B cell (primary cell): ENCODE results near the gene SERPINB6. TPM values are rescaled to one million over a fixed set of nuclear protein-coding genes. Genes with fewer than 3 reads are reported as not detected.

Experiments
- ATAC-seq: fragments of 200-7000 bp; cut with Tn5 transposase; one replicate; pipeline ENCODE4 v1.10.0; 2021; ENCODE audit warnings: low read depth, mild to moderate bottlenecking, moderate number of reproducible peaks, moderate library complexity
- CTCF ChIA-PET: fragments of 350-600 bp; sonication (Branson Sonifier 250); formaldehyde crosslinking; loops from one replicate; lab custom pipeline; 2021; ENCODE audit warnings: antibody characterized with exemption, inconsistent platforms; lab: Charles Lee
- POLR2A ChIA-PET: fragments of 350-600 bp; sonication (Branson Sonifier 250); formaldehyde crosslinking; loops from one replicate; lab custom pipeline; 2021; ENCODE audit warnings: antibody characterized with exemption; lab: Charles Lee
- DNase-seq: peaks from one replicate; pipeline ENCODE4 v3.0.0; 2013
- H2AFZ ChIP-seq: 2 replicates; pipeline ENCODE4 v1.6.1; 2012; ENCODE audit warnings: mild to moderate bottlenecking, low read depth, low read length; ENCODE audit not compliant: insufficient read depth, poor library complexity, severe bottlenecking
- H3K27ac ChIP-seq, 2 donors: 1 replicate in 1 of 2; 2 replicates in 1 of 2; pipeline ENCODE4 v1.5.1; 2012 to 2013; ENCODE audit warnings: low read length in 2 of 2, mild to moderate bottlenecking in 2 of 2, moderate library complexity in 1 of 2
- H3K27me3 ChIP-seq, 4 experiments: fragments of 200-600 bp in 1 of 4; sonication (generic) in 1 of 4; replicated peaks in 1 of 4; 1 replicate in 2 of 4; 2 replicates in 2 of 4; pipeline versions ENCODE4 v1.6.1 to v1.7.0; 2013 to 2016; ENCODE audit warnings: low read length in 3 of 4, mild to moderate bottlenecking in 2 of 4, mixed read lengths in 1 of 4, moderate library complexity in 1 of 4; ENCODE audit not compliant: insufficient read depth in 4 of 4, control insufficient read depth in 3 of 4; ENCODE audit errors: control extremely low read depth in 1 of 4
- H3K36me3 ChIP-seq, 2 experiments: replicated peaks in 1 of 2; 1 replicate in 1 of 2; 2 replicates in 1 of 2; pipeline versions ENCODE4 v1.6.1 to v1.7.1; 2013; ENCODE audit warnings: low read length in 1 of 2; ENCODE audit not compliant: insufficient read depth in 2 of 2, control insufficient read depth in 1 of 2; ENCODE audit errors: control extremely low read depth in 1 of 2, extremely low read depth in 1 of 2
- H3K4me1 ChIP-seq, 2 donors: fragments of 200-600 bp in 1 of 2; sonication (generic) in 1 of 2; 1 replicate in 1 of 2; 2 replicates in 1 of 2; pipeline versions ENCODE4 v1.5.1 to v1.6.1; 2013 to 2017; ENCODE audit warnings: low read length in 2 of 2; ENCODE audit not compliant: control insufficient read depth in 2 of 2, insufficient read depth in 2 of 2
- H3K4me2 ChIP-seq: replicated peaks from 2 replicates; pipeline ENCODE3; 2012; ENCODE audit warnings: mild to moderate bottlenecking, low read depth, low read length; ENCODE audit not compliant: poor library complexity, severe bottlenecking
- H3K4me3 ChIP-seq, 5 experiments: fragments of 200-600 bp in 1 of 5; sonication (generic) in 1 of 5; 1 replicate in 3 of 5; 2 replicates in 2 of 5; pipeline versions ENCODE4 v1.5.1 to v1.7.0; 2011 to 2016; ENCODE audit warnings: low read length in 4 of 5, mild to moderate bottlenecking in 4 of 5, low read depth in 2 of 5, control low read depth in 1 of 5, moderate library complexity in 1 of 5; ENCODE audit not compliant: insufficient read depth in 1 of 5; ENCODE audit errors: control extremely low read depth in 1 of 5, extremely low read depth in 1 of 5
- H3K79me2 ChIP-seq: fragments of 200-600 bp; sonication (generic); one replicate; pipeline ENCODE4 v1.6.0; 2016; ENCODE audit warnings: low read length; ENCODE audit not compliant: control insufficient read depth, insufficient read depth
- H3K9ac ChIP-seq: fragments of 200-600 bp; sonication (generic); 2 replicates; pipeline ENCODE4 v1.6.1; 2017; ENCODE audit warnings: mild to moderate bottlenecking, low read length, moderate library complexity
- H3K9me3 ChIP-seq, 3 donors: one replicate each; pipeline versions ENCODE4 v1.6.1 to v1.7.1; 2013; ENCODE audit warnings: low read length in 2 of 3; ENCODE audit not compliant: control insufficient read depth in 2 of 3, insufficient read depth in 1 of 3; ENCODE audit errors: control extremely low read depth in 1 of 3
- H4K20me1 ChIP-seq: 2 replicates; pipeline ENCODE4 v1.6.0; 2012; ENCODE audit warnings: mild to moderate bottlenecking, low read length; ENCODE audit not compliant: insufficient read depth, control insufficient read depth, poor library complexity, severe bottlenecking
- H3K27ac Mint-ChIP-seq: one replicate; pipeline ENCODE4 v1.8.0; 2021; ENCODE audit warnings: mixed read lengths
- H3K27me3 Mint-ChIP-seq: one replicate; pipeline ENCODE4 v1.8.0; 2021; ENCODE audit warnings: mixed read lengths
- H3K4me1 Mint-ChIP-seq: one replicate; pipeline ENCODE4 v1.8.0; 2021; ENCODE audit warnings: mixed read lengths
- H3K4me3 Mint-ChIP-seq: one replicate; pipeline ENCODE4 v1.8.0; 2021; ENCODE audit warnings: mixed read lengths
- H3K9me3 Mint-ChIP-seq: one replicate; pipeline ENCODE4 v1.8.0; 2022; ENCODE audit warnings: mixed read lengths; ENCODE audit not compliant: insufficient read depth
- CTCF ChIP-seq: fragments of 200-600 bp; IDR thresholded peaks from one replicate; pipeline ENCODE4 v1.8.0; 2022; ENCODE audit warnings: antibody characterized with exemption, mild to moderate bottlenecking
- EZH2 ChIP-seq: IDR thresholded peaks from 2 replicates; pipeline ENCODE4 v1.6.1; 2012; ENCODE audit warnings: borderline replicate concordance, low read depth, mild to moderate bottlenecking, moderate library complexity, low read length; ENCODE audit not compliant: insufficient read depth, poor library complexity, severe bottlenecking
- WGBS: methylation state at CpG from one replicate; pipeline ENCODE4 v1.1.5; 2013; ENCODE audit warnings: missing lambda C conversion rate; ENCODE audit not compliant: insufficient coverage; 5-methylcytosine and 5-hydroxymethylcytosine counted together
- intact Hi-C: fragments of 100-400 bp; cut with micrococcal nuclease; formaldehyde crosslinking; loops from one replicate; pipeline ENCODE4 v1.10.0; 2022
- polyA plus RNA-seq: library from polyadenylated mRNA; depleted of rRNA; stranded (reverse); fragments of >200 nt; gene quantifications from 2 replicates; pipeline ENCODE4 v1.2.3, GENCODE V29; 2012
- total RNA-seq, 2 donors: library from RNA; stranded (reverse); fragments of 120-200 nt in 1 of 2; gene quantifications; 1 replicate in 1 of 2; 2 replicates in 1 of 2; pipeline versions ENCODE4 v1.2.3 to v1.2.4, GENCODE V29; 2013 to 2022

SERPINB6 gene
- total and polyA plus RNA-seq, 2 donors (not counting 1 experiment from before 2014, with no cell fraction given), result 35.2 to 58.5 TPM

- no peak overlapping the region for H3K4me3 ChIP-seq
- H4K20me1 ChIP-seq, result no peaks in the 10 kb centered on the region
- H3K27ac Mint-ChIP-seq, result no peak overlapping the region
- no peaks in the 10 kb centered on the region for H3K79me2 ChIP-seq
- intact Hi-C loops, result no loop called here
- no peaks in the 10 kb centered on the region for H3K9me3 ChIP-seq
- POLR2A ChIA-PET, result no interaction called here
- peak overlapping the region; percentile 53 for H2AFZ ChIP-seq
- H3K27me3 Mint-ChIP-seq, result no peaks in the 10 kb centered on the region
- H3K4me1 Mint-ChIP-seq, result peaks cover 24% of the 10 kb centered on the region
- 94% methylated on average over 9 of the region's 9 CpGs for WGBS
- H3K4me2 ChIP-seq, result peak overlapping the region; percentile 40
- no peak overlapping the region for H3K4me3 Mint-ChIP-seq
- H3K27ac ChIP-seq, result no peak overlapping the region
- H3K36me3 ChIP-seq, result peaks cover 0 to 5% of the 10 kb centered on the region in 2 experiments
- DNase-seq (no peak), ATAC-seq (no peak)
- no peak overlapping the region for H3K9ac ChIP-seq
- H3K27me3 ChIP-seq, result no peaks in the 10 kb centered on the region
- no peak for TF ChIP-seq CTCF
- no peak for TF ChIP-seq EZH2
- CTCF ChIA-PET, result interaction anchor here (0.6 to 1.1 kb wide), 4 partner anchors 26 to 133 kb away, joined by 3 to 4 read pairs (median 4); no protein-coding TSS in a partner anchor
- no peaks in the 10 kb centered on the region for H3K9me3 Mint-ChIP-seq
- peaks cover 3 to 4% of the 10 kb centered on the region in 2 donors for H3K4me1 ChIP-seq
Measured at GRCh38 chr6:2958776-2959175, 12.6 kb downstream of the SERPINB6 start.

GRCh38 chr6:2958331-2958711 is 13.0 kb downstream of the SERPINB6 start:
- H4K20me1 ChIP-seq, result no peaks in the 10 kb centered on the region
- Mint-ChIP-seq H3K27ac (peak overlapping the region; percentile 37), H3K27me3 (no peaks in the 10 kb centered on the region), H3K4me1 (peaks cover 21% of the 10 kb centered on the region), H3K4me3 (no peak overlapping the region), H3K9me3 (no peaks in the 10 kb centered on the region)
- TF ChIP-seq EZH2 (no peak), CTCF (no peak)
- POLR2A ChIA-PET, result no interaction called here
- ATAC-seq (peak; percentile 17), DNase-seq (no peak)
- peak overlapping the region; percentile 53 for H2AFZ ChIP-seq
- peak overlapping the region; percentile 40 for H3K4me2 ChIP-seq
- CTCF ChIA-PET, result interaction anchor here (0.5 to 1.1 kb wide), 5 partner anchors 13 to 133 kb away, joined by 3 to 4 read pairs (median 4); no protein-coding TSS in a partner anchor
- H3K9me3 ChIP-seq, result no peaks in the 10 kb centered on the region
- H3K27me3 ChIP-seq, result no peaks in the 10 kb centered on the region
- intact Hi-C loops, result no loop called here
- peaks cover 0 to 5% of the 10 kb centered on the region in 2 experiments for H3K36me3 ChIP-seq
- no peak overlapping the region for H3K27ac ChIP-seq
- H3K9ac ChIP-seq, result no peak overlapping the region
- 25% methylated on average over 18 of the region's 18 CpGs for WGBS
- H3K4me1 ChIP-seq, result peaks cover 3 to 4% of the 10 kb centered on the region in 2 donors
- H3K4me3 ChIP-seq, result no peak overlapping the region
- no peaks in the 10 kb centered on the region for H3K79me2 ChIP-seq
